ENCODE measurements around the gene TOMM40.

GRCh38 chr19:44907613-44908012, 16.6 kb downstream of the TOMM40 start:
- TF ChIP-seq EZH2 (IDR thresholded peaks at IDR 0.05; ENCODE audit: insufficient read depth, poor library complexity, severe bottlenecking) (no peak), EZH2phosphoT487 (IDR thresholded peaks at IDR 0.05; ENCODE audit: insufficient read depth, low read depth) (no peak)

Data from GM23248 (cell line).